DMS53 (cell line): ENCODE data around the gene KLHL12.

Experiments
- DNase-seq: peaks from one replicate; lab custom pipeline; 2025; lab: John Stamatoyannopoulos, UW

KLHL12 gene

DNA sequence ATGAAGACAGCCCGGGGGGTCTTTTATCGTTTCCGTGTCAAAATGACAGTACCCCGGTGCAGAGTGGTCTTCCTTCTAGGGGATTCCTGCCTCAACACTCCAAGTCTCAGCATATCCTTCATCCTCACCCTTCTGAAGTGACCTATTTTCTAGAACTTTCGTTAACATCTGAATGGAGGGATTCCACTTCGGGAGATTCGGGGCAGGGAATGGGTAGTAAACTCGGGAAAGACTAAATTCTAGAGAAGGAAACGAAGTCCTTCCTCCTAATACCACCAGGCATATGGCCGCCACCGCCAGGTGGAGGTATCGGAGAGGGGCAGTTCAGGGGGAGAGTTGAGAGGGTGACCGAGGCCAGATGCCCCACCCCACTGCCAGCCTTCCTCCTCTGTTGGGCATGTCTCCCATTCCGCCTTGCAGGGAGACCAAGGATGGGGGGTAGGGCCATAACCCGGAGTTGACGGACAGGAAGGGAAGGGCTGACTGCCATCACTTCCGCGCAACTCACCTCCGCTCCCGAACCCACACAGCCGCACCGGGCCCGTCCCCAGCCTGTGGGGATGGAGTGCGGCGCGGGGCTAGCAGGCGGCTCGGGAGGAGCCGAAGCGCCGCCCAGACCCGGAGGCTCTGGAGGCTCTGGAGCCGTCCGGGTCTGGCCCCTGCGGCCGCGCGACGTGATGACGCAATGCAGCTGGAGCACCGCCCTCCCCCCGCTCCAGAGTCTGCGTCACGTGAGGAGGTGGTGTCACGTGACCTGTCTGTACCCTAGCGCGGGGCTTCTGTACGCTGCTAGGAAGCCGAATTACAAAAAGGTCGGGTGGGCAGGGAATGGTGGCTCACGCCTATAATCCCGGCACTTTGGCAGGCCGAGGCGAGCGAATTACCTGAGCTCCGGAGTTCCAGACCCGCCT is at the start of gene KLHL12:
TSS of gene KLHL12 (minus strand) at position 654 of the 911 bp plus-strand sequence. CDS start 2,072 bp downstream, outside the sequence.
- DNase-seq = peak; percentile 100

- DNase-seq = no peak
Measured at GRCh38 chr1:202976633-202977032, 49.6 kb upstream of the KLHL12 start.

GRCh38 chr1:202974856-202975255 is 47.8 kb upstream of the KLHL12 start:
- DNase-seq = no peak

DNA sequence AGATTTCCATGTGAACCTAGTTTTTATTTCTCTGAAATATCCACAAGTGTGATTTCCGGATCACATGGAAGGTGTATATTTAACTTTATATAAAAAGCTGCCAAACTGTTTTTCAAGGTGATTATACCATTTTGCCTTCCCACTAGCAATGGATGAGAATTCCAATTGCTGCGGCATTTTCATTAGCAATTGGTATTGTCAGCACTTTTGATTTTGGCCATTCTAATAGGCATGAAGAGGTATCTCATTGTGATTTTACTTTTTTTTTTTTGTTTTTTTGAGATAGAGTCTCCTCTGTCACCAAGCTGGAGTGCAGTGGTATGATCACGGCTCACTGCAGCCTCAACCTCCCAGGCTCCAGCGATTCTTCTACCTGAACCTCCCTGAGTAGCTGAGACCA is 45.0 kb upstream of the KLHL12 start:
- no peak for DNase-seq

DNA sequence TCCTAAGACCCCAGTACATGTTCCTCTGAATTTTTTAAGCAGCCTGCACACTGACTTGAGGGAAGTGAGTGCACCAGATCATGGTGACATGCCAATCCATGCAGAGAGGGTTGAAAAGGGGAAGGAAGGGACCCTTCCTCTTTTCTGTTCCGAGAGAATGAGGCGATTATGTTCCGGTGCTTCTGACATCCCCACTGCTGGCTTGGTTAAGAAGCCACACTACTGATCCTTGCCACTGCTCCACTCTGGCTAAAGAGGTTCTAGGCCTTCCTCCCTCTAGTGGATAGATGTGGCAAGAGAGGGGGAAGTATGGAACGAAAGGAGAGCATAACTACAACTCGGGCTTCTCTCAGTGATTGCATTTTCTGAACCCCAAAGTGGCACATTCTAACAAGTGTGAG is 41.9 kb upstream of the KLHL12 start:
- peak; percentile 78 for DNase-seq

DNA sequence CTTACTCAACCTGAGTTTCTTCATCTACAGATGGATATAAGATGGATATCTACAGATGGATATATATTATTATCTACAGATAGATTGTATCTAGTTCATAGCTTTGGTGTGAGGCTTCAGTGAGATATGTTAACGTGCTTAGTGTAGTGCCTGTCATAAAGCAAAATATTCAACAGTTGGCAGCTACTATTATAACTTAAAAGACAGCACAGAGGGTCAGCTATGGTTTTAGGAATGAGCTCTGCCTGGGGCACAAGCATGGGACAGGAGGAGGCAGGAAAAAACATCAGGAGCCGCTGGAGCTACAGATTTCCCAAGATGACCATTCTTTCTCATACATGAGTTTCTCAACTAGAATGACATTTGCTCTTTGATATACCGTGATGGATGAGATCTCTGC is 41.3 kb upstream of the KLHL12 start:
- DNase-seq = no peak

DNA sequence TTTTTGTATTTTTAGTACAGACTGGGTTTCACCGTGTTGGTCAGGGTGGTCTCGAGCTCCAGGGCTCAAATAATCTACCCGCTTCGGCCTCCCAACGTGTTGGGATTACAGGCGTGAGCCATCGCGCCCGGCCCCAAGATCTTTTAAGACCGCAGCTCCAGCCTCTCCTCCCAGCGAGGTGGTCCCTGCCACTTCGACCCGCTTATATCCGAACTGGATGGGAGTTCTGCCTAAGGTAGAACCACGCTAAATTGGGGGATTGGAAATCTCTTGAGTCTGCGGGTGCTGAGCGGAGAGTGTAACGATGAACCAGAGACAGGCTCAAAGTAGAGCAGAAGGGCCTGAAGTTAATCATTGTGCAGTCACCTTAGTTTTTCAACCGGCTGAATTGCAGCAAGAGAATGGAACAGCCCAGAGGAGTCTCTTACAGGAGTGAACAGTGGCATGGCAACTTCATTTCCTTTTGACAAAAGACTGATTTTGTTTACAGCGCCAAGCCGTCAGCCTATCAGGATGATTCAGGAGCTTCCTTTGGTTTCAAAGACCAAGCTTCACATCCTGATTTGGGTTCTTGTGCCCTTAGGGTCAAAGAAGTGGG is 40.7 kb upstream of the KLHL12 start:
- DNase-seq = peak; percentile 71

- peak; percentile 49 for DNase-seq
Measured at GRCh38 chr1:202966006-202966898, 39.2 kb upstream of the KLHL12 start.

DNA sequence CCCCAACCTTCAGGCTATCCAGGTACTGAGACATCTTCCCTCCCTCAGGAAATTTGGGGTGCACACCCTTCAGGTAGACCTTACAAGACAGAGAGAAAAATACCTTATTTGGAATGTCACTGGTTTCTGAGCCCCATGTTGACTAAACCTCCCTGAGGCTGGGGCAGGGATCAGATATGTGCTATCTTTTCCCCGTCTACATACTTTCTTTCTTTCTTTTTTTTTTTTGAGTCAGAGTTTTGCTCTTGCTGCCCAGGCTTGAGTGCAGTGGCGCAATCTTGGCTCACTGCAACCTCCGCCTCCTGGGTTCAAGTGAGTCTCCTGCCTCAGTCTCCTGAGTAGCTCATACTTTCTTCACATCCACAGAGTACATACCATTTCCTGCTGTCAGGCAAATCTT is 38.4 kb upstream of the KLHL12 start:
- DNase-seq = no peak

- peak; percentile 74 for DNase-seq
Measured at GRCh38 chr1:202964791-202965410, 37.9 kb upstream of the KLHL12 start.

DNA sequence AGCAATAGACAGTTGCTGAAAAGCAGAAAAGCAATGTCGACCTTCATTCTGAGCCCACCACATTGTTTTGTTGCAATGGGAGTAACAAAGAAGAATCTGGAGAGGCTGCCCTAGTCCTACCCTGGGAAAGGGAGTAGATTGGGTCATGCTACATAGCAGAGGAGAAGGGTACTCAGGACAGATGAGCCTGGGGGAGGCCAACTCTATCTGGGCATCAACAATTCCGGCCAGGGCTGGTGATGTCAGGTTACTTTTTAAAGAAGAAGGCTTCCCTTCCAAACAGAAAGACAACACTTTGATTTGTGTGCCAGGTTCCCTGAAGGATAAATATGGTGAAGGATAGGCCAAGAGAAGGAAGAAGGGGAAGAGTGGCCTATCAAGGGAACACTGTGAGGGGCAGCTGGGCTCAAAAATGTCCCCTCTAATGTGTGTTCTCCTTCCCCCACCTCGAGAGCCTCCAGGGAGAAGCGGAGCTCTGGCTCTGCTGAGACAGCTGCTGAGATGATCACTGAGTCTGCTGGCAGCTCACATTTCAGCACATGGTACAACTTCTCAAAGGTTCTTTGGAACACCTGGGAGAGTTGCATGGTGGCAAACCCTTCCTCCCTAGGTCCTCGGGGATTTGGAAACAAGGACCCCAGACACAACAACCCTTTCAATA is 34.3 kb upstream of the KLHL12 start:
- no peak for DNase-seq

GRCh38 chr1:202959276-202959620 is 32.2 kb upstream of the KLHL12 start:
- DNase-seq = peak; percentile 93

DNA sequence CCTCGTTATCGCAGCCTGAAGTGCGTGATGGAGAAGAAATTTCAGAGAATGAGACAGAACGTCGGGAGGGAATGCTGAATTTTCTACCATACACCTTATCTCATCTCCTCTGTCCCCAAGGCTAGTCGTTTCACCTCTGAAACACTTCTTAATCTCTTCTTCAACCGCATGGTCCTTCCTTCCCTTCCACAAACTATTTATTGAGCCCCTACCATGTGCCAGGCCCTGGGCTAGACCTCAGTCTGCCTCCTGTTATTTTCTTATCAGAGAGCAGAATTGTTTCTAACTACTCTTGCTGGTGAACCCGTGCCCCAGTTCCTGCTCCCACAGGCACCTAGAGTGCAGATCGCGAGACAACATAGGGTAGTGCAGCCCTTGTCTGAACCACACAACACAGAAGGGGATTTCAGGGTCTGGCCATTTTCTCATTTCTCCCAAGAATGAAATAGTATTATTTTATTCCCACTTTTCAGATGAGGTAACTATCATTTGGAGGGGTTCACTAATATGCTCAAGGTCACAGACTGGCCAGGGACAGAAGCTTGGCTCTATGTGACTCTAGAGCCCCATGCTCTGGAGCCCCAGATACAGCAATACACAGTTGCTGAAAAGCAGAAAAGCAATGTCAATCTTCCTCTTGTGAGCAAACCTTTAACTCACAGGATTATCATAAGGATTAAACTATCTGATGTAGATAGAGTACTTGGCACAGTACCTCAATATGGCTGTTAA is 31.7 kb upstream of the KLHL12 start:
- peak; percentile 74 for DNase-seq

- DNase-seq = peak; percentile 98
Measured at GRCh38 chr1:202957733-202958543, 30.9 kb upstream of the KLHL12 start, which contains the start of gene ADIPOR1. Gene ADIPOR1, minus strand, starts transcription at chr1:202958312. Its CDS starts 7,242 bp downstream, at chr1:202951070.

DNA sequence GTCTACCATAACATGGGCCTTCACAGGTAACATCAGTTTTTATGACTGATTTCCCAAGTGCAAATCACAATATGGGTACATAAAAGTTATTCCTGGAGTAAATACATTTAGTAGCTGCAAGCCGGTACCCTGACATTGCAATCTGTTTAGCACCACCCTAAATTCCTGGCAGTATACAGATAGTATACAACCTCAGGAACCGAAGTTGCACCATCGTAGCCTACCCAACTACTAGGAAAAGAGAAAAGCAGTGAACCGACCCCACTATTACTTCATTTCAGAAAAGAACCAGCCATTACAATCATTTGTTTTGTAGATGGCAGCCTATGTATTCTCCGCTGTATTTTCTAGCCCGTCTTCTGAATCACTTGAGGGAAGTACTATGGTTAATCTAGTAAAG is 29.9 kb upstream of the KLHL12 start:
- DNase-seq = no peak

GRCh38 chr1:202954057-202954745 is 27.2 kb upstream of the KLHL12 start:
- no peak for DNase-seq

GRCh38 chr1:202953392-202953791 is 26.4 kb upstream of the KLHL12 start:
- DNase-seq = no peak

DNA sequence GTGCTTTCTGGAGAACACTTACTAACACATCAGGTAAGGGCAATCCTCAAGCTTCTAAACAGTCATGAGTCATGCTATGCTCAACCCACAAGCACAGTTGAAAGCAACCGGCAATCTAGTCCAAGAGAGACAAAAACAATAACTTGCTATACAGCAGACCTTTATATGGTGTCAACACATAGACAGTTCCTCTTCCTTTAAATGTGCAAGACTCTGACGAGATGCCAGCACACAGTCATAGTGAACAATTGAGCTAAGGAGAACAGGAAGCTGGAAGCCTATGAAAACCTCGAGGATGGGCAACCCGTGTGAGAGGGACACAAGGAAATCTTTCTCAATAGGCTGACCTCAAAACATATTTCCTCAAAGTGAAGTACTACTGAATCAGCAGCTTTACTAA is 25.8 kb upstream of the KLHL12 start:
- no peak for DNase-seq

DNA sequence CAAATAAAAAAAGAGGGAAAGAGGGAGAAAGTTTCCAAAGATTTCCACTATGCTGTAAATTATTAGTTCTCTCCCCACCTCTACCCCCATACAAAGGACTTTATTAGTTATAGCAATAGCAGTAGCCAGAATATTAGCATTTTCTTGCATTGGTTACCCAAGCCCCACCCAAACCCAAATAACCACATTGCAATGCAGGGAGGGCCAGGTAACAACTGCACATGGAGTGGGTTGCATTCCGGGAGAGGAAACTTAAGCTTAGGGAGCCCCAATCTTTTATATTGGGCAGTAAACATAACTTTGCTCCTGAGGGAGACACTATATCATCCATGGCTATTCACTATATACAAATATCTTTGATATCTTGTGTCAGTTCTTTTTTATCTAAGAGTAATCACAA is 25.1 kb upstream of the KLHL12 start:
- no peak for DNase-seq
